Measurements from ENCODE around the gene MCOLN2. TPM values are rescaled to one million over a fixed set of nuclear protein-coding genes. Genes with fewer than 3 reads are reported as not detected.

The MCOLN2 gene
- total RNA-seq, 1 donor from 2014 or later = 1.6 TPM

DNA sequence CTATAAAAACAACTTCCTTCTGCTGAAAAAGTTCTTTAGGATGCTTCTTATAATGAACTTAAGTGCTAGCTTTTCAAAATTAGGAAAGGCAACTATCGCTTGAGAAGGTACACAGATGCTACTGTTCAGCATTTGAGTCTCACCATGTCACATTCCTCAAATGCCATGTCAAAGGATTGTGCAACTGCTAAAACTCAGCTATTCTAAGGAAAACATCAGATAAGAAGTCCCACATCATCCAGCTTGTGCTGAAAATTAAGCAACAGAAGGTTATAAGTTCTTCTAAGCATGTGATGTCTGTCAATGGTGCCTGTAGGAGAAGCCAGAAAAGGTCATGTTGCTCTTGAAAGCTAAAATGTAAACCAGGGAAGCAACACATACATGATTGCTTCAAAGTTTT lies 36.5 kb downstream of the MCOLN2 start:
- no peak overlapping the region for H3K4me3 Mint-ChIP-seq (ENCODE audit: unreplicated experiment)
- H2AFZ ChIP-seq (ENCODE audit: low read depth, low read length) = no peak overlapping the region
- no peak overlapping the region for H3K4me3 ChIP-seq (ENCODE audit: insufficient read depth, low read depth, low read length)
- no peaks in the 10 kb centered on the region for H4K20me1 ChIP-seq (ENCODE audit: insufficient read depth, low read length)
- H3K9ac ChIP-seq (ENCODE audit: low read length) = no peak overlapping the region
- no peaks in the 10 kb centered on the region for H3K36me3 Mint-ChIP-seq (ENCODE audit: low read depth, unreplicated experiment)
- DNase-seq (ENCODE audit: low read depth) = peak; percentile 71
- H3K9me3 ChIP-seq (ENCODE audit: insufficient read depth, low read depth, low read length) = no peaks in the 10 kb centered on the region
- TF ChIP-seq EZH2 (IDR thresholded peaks at IDR 0.05; ENCODE audit: insufficient read depth, low read length) = no peak
- TF ChIP-seq, protein P1, sequence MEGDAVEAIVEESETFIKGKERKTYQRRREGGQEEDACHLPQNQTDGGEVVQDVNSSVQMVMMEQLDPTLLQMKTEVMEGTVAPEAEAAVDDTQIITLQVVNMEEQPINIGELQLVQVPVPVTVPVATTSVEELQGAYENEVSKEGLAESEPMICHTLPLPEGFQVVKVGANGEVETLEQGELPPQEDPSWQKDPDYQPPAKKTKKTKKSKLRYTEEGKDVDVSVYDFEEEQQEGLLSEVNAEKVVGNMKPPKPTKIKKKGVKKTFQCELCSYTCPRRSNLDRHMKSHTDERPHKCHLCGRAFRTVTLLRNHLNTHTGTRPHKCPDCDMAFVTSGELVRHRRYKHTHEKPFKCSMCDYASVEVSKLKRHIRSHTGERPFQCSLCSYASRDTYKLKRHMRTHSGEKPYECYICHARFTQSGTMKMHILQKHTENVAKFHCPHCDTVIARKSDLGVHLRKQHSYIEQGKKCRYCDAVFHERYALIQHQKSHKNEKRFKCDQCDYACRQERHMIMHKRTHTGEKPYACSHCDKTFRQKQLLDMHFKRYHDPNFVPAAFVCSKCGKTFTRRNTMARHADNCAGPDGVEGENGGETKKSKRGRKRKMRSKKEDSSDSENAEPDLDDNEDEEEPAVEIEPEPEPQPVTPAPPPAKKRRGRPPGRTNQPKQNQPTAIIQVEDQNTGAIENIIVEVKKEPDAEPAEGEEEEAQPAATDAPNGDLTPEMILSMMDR (IDR thresholded peaks at IDR 0.05; ENCODE audit: insufficient read depth, low read depth, low read length) = no peak
- H3K79me2 ChIP-seq (ENCODE audit: insufficient read depth, low read length) = no peaks in the 10 kb centered on the region
- H3K4me1 ChIP-seq (ENCODE audit: insufficient read depth, low read length) = peaks cover 2% of the 10 kb centered on the region
- peaks cover 6% of the 10 kb centered on the region for H3K4me1 Mint-ChIP-seq (ENCODE audit: low read depth, unreplicated experiment)
- H3K9me3 Mint-ChIP-seq (ENCODE audit: unreplicated experiment) = no peaks in the 10 kb centered on the region
- no peak overlapping the region for H3K27ac ChIP-seq (ENCODE audit: low read depth, low read length)
- no peaks in the 10 kb centered on the region for H3K27me3 ChIP-seq (ENCODE audit: insufficient read depth, low read length)
- H3K27ac Mint-ChIP-seq (ENCODE audit: unreplicated experiment) = no peak overlapping the region
- no peaks in the 10 kb centered on the region for H3K27me3 Mint-ChIP-seq (ENCODE audit: low read depth, unreplicated experiment)
- H3K4me2 ChIP-seq (ENCODE audit: low read length) = peak overlapping the region; percentile 21
- FAIRE-seq = peak; percentile 85
- H3K36me3 ChIP-seq (ENCODE audit: insufficient read depth, low read length) = no peaks in the 10 kb centered on the region

DNA sequence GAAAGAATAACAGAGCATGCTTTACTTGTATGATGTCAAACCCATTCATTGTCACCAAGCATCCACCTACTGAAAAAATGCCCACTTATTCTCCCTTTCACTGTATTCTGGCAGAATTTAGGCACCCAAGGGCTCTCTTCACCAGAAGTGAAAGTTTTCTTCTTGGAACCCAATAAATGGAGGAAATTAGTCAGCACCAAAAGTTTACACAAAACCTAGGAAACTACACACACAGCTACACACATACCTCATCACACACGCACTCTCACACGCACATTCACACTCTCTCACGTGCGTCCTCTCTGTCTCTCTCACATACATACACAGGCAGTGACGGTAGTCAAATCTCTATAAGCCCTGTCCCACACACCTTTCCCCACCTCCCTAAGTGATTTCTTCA lies 37.6 kb downstream of the MCOLN2 start:
- no peaks in the 10 kb centered on the region for H3K36me3 ChIP-seq (ENCODE audit: insufficient read depth, low read length)
- no peak overlapping the region for H3K9ac ChIP-seq (ENCODE audit: low read length)
- no peaks in the 10 kb centered on the region for H3K27me3 Mint-ChIP-seq (ENCODE audit: low read depth, unreplicated experiment)
- no peak overlapping the region for H3K4me2 ChIP-seq (ENCODE audit: low read length)
- H3K27ac ChIP-seq (ENCODE audit: low read depth, low read length) = no peak overlapping the region
- FAIRE-seq (no peak), DNase-seq (ENCODE audit: low read depth) (no peak)
- no peaks in the 10 kb centered on the region for H3K9me3 ChIP-seq (ENCODE audit: insufficient read depth, low read depth, low read length)
- H3K36me3 Mint-ChIP-seq (ENCODE audit: low read depth, unreplicated experiment) = no peaks in the 10 kb centered on the region
- no peaks in the 10 kb centered on the region for H3K27me3 ChIP-seq (ENCODE audit: insufficient read depth, low read length)
- no peak overlapping the region for H3K4me3 Mint-ChIP-seq (ENCODE audit: unreplicated experiment)
- peaks cover 2% of the 10 kb centered on the region for H3K4me1 ChIP-seq (ENCODE audit: insufficient read depth, low read length)
- H4K20me1 ChIP-seq (ENCODE audit: insufficient read depth, low read length) = no peaks in the 10 kb centered on the region
- peaks cover 6% of the 10 kb centered on the region for H3K4me1 Mint-ChIP-seq (ENCODE audit: low read depth, unreplicated experiment)
- no peak overlapping the region for H2AFZ ChIP-seq (ENCODE audit: low read depth, low read length)
- H3K27ac Mint-ChIP-seq (ENCODE audit: unreplicated experiment) = no peak overlapping the region
- TF ChIP-seq EZH2 (IDR thresholded peaks at IDR 0.05; ENCODE audit: insufficient read depth, low read length) = no peak
- TF ChIP-seq, protein P1 (IDR thresholded peaks at IDR 0.05; ENCODE audit: insufficient read depth, low read depth, low read length) = no peak
- peaks cover 3% of the 10 kb centered on the region for H3K9me3 Mint-ChIP-seq (ENCODE audit: unreplicated experiment)
- no peaks in the 10 kb centered on the region for H3K79me2 ChIP-seq (ENCODE audit: insufficient read depth, low read length)
- H3K4me3 ChIP-seq (ENCODE audit: insufficient read depth, low read depth, low read length) = no peak overlapping the region

DNA sequence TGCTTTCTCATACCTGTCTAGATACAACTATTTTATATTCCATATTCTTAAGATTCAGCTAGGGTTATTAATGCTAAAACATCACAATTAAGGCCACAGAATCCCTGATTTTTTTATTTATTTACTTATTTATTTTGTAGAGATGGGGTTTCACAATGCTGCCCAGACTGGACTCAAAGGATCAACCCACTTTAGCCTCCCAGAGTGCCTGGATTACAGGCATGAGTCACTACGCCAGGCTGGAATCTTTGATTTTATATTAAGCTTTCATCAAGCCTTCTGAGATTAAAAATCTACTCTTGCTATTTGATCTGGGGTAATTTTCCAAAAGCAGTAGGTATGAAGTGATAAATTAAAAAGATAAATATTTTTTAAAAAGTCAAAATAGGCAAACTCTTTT lies 38.9 kb downstream of the MCOLN2 start:
- Histone ChIP-seq H3K4me1 (ENCODE audit: insufficient read depth, low read length) (peaks cover 2% of the 10 kb centered on the region), H3K79me2 (ENCODE audit: insufficient read depth, low read length) (no peaks in the 10 kb centered on the region), H3K4me2 (ENCODE audit: low read length) (no peak overlapping the region), H4K20me1 (ENCODE audit: insufficient read depth, low read length) (no peaks in the 10 kb centered on the region), H3K4me3 (ENCODE audit: insufficient read depth, low read depth, low read length) (no peak overlapping the region), H3K36me3 (ENCODE audit: insufficient read depth, low read length) (no peaks in the 10 kb centered on the region), H3K9me3 (ENCODE audit: insufficient read depth, low read depth, low read length) (no peaks in the 10 kb centered on the region), H3K27me3 (ENCODE audit: insufficient read depth, low read length) (no peaks in the 10 kb centered on the region), H3K27ac (ENCODE audit: low read depth, low read length) (no peak overlapping the region), H3K9ac (ENCODE audit: low read length) (no peak overlapping the region), H2AFZ (ENCODE audit: low read depth, low read length) (no peak overlapping the region)
- Mint-ChIP-seq H3K4me1 (ENCODE audit: low read depth, unreplicated experiment) (peaks cover 6% of the 10 kb centered on the region), H3K36me3 (ENCODE audit: low read depth, unreplicated experiment) (no peaks in the 10 kb centered on the region), H3K27me3 (ENCODE audit: low read depth, unreplicated experiment) (no peaks in the 10 kb centered on the region), H3K4me3 (ENCODE audit: unreplicated experiment) (no peak overlapping the region), H3K27ac (ENCODE audit: unreplicated experiment) (no peak overlapping the region), H3K9me3 (ENCODE audit: unreplicated experiment) (peaks cover 4% of the 10 kb centered on the region)
- DNase-seq (ENCODE audit: low read depth) (no peak), FAIRE-seq (no peak)
- TF ChIP-seq EZH2 (IDR thresholded peaks at IDR 0.05; ENCODE audit: insufficient read depth, low read length) = no peak
- TF ChIP-seq, protein P1 (IDR thresholded peaks at IDR 0.05; ENCODE audit: insufficient read depth, low read depth, low read length) = no peak

Data from astrocyte (in vitro differentiated cells and primary cell).